ENCODE measurements around the gene MED26.
"Not testable (repeated sequence)": the region's sequence is repeated elsewhere in the genome, so short reads cannot be mapped to it uniquely, and the experiment has no call there.

MED26 gene

DNA sequence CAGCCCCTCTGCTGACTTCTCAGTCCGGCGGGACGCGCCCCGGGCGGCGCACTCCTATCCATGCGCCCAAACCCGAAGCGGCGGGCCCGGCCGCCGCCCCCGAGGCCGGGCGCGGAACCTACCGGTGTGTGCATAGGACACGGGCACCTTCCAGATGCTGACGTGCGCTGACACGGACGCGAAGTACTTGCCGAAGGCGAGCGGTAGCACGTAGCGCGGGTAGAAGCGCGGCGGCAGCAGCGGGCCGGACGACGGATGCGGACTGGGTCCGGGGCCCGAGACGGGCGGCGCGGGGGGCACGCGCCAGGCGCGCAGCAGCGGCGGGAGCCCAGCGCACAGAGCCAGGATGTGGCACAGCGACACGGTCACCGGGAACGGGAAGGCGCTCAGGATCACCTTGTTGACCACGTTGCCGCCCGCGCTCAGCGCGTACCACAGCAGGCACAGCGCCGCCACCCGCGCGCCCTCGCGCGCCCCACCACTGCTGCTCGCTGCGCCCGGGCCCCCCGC, 56.1 kb downstream of the MED26 start:
- peak overlapping the region; percentile 50 for H3K27ac Mint-ChIP-seq
- H3K36me3 Mint-ChIP-seq = peaks cover under 1% of the 10 kb centered on the region
- H3K9me3 Mint-ChIP-seq (ENCODE audit: low read depth) = no peaks in the 10 kb centered on the region
- H3K27me3 Mint-ChIP-seq = no peaks in the 10 kb centered on the region
- H3K4me3 Mint-ChIP-seq = peak overlapping the region; percentile 89
- H3K4me1 Mint-ChIP-seq (ENCODE audit: low read depth) = peaks cover 52% of the 10 kb centered on the region

DNA sequence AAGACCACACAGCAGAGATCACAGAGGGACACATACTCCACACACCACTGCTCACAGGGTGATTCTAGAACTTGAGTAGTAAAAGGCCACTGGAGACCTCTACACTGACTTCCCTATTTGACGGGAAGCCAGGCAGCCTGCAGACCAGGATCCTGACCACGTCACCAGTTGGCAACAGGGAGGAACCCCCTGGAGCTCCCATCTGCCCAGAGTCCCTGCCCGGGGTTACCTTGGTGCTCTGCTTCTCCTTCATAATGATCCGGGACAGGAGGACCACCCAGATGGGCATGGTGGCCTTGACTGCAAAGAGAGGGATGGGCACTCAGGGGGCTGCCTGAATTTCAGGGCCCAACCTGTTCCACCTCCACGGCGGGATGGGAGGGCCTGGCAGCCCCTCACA, 56.7 kb downstream of the MED26 start:
- Mint-ChIP-seq H3K36me3 (peaks cover 6% of the 10 kb centered on the region), H3K4me3 (peak overlapping the region; percentile 89), H3K9me3 (ENCODE audit: low read depth) (no peaks in the 10 kb centered on the region), H3K27me3 (no peaks in the 10 kb centered on the region), H3K27ac (peak overlapping the region; percentile 50), H3K4me1 (ENCODE audit: low read depth) (peaks cover 56% of the 10 kb centered on the region)

GRCh38 chr19:16569609-16570320, 58.2 kb downstream of the MED26 start:
- Mint-ChIP-seq H3K9me3 (ENCODE audit: low read depth) (no peaks in the 10 kb centered on the region), H3K27me3 (no peaks in the 10 kb centered on the region), H3K4me1 (ENCODE audit: low read depth) (peaks cover 52% of the 10 kb centered on the region), H3K4me3 (peak overlapping the region; percentile 89), H3K27ac (no peak overlapping the region), H3K36me3 (peaks cover 8% of the 10 kb centered on the region)

DNA sequence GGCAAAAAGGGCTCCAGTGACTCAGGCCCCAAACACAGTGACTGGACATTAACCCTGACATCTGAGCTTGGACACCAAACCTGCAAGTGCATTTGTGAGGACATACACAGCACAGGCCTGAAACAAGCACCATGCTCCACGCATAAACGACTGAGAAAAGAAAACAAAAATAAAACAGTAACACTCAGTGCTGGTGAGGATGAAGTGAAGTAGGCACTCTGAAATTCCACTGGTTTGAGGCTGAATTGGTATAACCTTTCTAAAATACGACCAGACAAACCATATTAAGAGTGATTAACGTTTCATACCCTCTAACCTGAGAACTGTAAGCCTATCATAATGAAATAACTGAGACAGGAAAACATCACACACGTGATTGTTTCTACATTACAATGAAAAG, 61.3 kb downstream of the MED26 start:
- Mint-ChIP-seq H3K4me3 (peak overlapping the region; percentile 82), H3K9me3 (ENCODE audit: low read depth) (no peaks in the 10 kb centered on the region), H3K27me3 (no peaks in the 10 kb centered on the region), H3K27ac (peak overlapping the region; percentile 93), H3K4me1 (ENCODE audit: low read depth) (peaks cover 40% of the 10 kb centered on the region), H3K36me3 (peaks cover 16% of the 10 kb centered on the region)

- no peaks in the 10 kb centered on the region for H3K9me3 Mint-ChIP-seq (ENCODE audit: low read depth)
- H3K4me3 Mint-ChIP-seq = peak overlapping the region; percentile 82
- peaks cover 36% of the 10 kb centered on the region for H3K4me1 Mint-ChIP-seq (ENCODE audit: low read depth)
- H3K27ac Mint-ChIP-seq = peak overlapping the region; percentile 93
- peaks cover 16% of the 10 kb centered on the region for H3K36me3 Mint-ChIP-seq
- no peaks in the 10 kb centered on the region for H3K27me3 Mint-ChIP-seq
Observed at GRCh38 chr19:16566161-16566560, 61.8 kb downstream of the MED26 start.

GRCh38 chr19:16564842-16565241, 63.2 kb downstream of the MED26 start:
- Mint-ChIP-seq H3K27ac (peak overlapping the region; percentile 75), H3K4me1 (ENCODE audit: low read depth) (peaks cover 25% of the 10 kb centered on the region), H3K36me3 (peaks cover 16% of the 10 kb centered on the region), H3K27me3 (no peaks in the 10 kb centered on the region), H3K4me3 (peak overlapping the region; percentile 55), H3K9me3 (ENCODE audit: low read depth) (no peaks in the 10 kb centered on the region)

DNA sequence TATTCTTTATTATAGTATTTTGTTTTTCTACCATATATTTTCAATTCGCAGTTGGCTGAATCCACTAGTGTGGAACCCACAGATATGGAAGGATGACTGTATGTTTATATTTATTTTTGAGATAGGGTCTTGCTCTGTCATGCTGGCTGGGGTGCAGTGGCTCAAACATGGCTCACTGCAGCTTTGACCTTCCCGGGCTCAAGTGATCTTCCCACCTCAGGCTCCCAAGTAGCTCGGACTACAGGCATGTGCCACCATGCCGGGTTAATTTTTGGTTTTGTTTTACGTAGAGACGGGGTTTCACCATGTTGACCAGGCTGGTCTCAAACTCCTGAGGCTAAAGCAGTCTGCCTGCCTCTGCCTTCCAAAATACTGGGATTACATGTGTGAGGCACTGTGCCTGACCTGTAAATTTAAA, 65.4 kb downstream of the MED26 start:
- Mint-ChIP-seq H3K4me1 (ENCODE audit: low read depth) (peaks cover 20% of the 10 kb centered on the region), H3K36me3 (peaks cover 18% of the 10 kb centered on the region), H3K4me3 (no peak overlapping the region), H3K27ac (no peak overlapping the region), H3K9me3 (ENCODE audit: low read depth) (no peaks in the 10 kb centered on the region), H3K27me3 (no peaks in the 10 kb centered on the region)

DNA sequence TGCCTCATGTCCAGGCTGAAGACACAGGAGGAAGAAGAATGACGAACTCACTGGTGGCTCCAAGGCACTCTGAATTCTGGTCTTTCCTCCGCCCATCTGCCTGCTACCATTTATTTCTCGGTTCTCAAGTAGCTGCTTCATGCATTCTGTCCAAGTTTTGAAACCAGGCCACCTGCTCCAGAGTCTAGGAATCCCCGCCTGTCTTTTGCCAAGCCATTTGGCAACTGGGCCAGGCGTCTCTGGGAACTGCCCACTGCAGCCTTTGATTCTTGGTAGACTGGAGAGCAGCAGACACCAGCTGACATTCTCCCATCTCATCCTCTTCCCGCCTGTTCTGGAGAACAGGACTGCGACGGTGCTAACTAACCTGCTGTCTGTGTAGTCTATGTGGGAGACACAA, 66.6 kb downstream of the MED26 start:
- Mint-ChIP-seq H3K27me3 (no peaks in the 10 kb centered on the region), H3K4me3 (no peak overlapping the region), H3K9me3 (ENCODE audit: low read depth) (no peaks in the 10 kb centered on the region), H3K4me1 (ENCODE audit: low read depth) (peaks cover 13% of the 10 kb centered on the region), H3K27ac (no peak overlapping the region), H3K36me3 (peaks cover 13% of the 10 kb centered on the region)

DNA sequence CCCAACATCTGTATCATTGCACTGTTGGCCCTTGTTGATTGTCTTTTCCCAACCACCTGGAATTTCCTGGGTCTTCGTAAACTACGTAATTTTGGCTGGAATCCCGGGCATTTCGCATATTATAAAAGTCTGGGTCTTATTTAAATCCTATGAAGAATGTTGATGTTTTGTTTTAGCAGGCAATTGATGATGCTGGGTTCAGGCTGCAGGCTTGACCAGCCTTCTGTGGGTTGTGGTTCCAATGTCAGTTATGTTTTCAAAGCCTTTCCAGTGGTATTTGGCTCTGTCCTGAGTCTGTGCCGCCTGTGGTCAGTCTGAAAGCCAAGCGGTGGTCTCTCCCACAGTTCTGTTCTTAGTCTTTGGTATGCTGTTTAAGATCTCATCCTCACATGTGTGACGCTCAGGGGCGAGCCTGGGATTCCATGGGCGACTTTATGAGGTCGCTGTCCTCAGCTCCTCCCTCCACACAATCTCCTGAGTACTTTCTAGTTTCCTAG, 68.2 kb downstream of the MED26 start:
- Mint-ChIP-seq H3K4me1 (ENCODE audit: low read depth) (peaks cover 9% of the 10 kb centered on the region), H3K9me3 (ENCODE audit: low read depth) (no peaks in the 10 kb centered on the region), H3K4me3 (no peak overlapping the region), H3K27me3 (no peaks in the 10 kb centered on the region), H3K36me3 (peaks cover 10% of the 10 kb centered on the region), H3K27ac (no peak overlapping the region)

GRCh38 chr19:16554776-16555175, 73.2 kb downstream of the MED26 start:
- Mint-ChIP-seq H3K27ac (no peak overlapping the region), H3K4me1 (ENCODE audit: low read depth) (peaks cover 4% of the 10 kb centered on the region), H3K36me3 (peaks cover 8% of the 10 kb centered on the region), H3K9me3 (ENCODE audit: low read depth) (no peaks in the 10 kb centered on the region), H3K27me3 (no peaks in the 10 kb centered on the region), H3K4me3 (no peak overlapping the region)

GRCh38 chr19:16551902-16552301, 76.1 kb downstream of the MED26 start:
- H3K27me3 Mint-ChIP-seq; H3K27ac Mint-ChIP-seq; H3K4me1 Mint-ChIP-seq (ENCODE audit: low read depth); H3K36me3 Mint-ChIP-seq; H3K4me3 Mint-ChIP-seq; H3K9me3 Mint-ChIP-seq (ENCODE audit: low read depth): not testable (repeated sequence)

DNA sequence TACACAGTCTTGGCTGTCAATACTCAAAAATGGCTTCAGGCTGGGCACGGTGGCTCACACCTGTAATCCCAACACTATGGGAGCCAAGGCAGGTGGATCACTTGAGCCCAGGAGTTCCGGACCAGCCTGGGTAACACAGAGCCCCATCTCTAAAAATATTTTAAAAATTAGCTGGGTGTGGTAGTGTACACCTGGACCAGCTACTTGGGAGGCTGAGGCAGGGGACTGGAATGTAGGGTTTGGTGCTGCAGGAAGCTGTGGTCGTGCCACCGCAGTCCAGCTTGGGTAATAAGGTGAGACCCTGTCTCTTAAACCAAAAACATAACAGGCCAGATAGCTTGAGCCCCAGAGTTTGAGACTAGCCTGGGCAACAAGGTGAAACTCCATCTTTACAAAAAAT, 79.0 kb downstream of the MED26 start:
- peaks cover 6% of the 10 kb centered on the region for H3K36me3 Mint-ChIP-seq
- H3K27ac Mint-ChIP-seq = no peak overlapping the region

DNA sequence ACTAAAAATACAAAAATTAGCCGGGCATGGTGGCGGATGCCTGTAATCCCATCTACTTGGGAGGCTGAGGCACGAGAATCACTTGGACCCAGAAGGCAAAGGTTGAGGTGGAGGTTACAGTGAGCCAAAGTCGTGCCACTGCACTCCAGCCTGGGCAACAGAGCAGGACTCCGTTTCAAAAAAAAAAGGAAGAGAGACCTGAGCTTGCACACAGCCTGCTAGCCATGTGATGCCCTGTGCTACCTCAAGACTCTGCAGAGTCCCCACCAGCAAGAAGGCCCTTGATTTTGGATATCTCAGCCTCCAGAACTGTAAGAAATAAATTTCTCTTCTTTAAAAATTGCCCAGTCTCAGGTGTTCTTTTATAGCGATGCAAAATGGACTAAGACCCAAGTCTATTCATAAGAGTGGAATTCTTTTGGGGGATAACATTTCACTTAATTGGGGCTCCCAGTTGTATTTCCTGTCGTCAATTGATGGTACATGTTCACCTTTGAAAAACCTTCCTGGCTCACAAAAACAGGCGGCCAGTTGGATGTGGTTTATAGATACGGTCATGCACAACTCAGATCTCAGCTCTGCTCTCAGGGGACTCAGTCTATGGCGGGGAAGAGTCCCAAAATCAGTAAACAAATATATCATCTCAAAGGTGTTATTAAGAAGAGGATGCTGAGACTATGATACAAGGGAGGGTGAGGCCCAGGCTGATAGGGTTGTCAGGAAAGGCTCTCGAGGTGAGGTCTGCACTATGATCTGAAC, 83.4 kb downstream of the MED26 start:
- Mint-ChIP-seq H3K9me3 (ENCODE audit: low read depth) (no peaks in the 10 kb centered on the region), H3K27me3 (no peaks in the 10 kb centered on the region), H3K27ac (peak overlapping the region; percentile 35)

More for the DNA sequence above, 79.0 kb downstream of the MED26 start:
- H3K4me3 Mint-ChIP-seq = no peak overlapping the region
- no peaks in the 10 kb centered on the region for H3K9me3 Mint-ChIP-seq (ENCODE audit: low read depth)
- peaks cover 14% of the 10 kb centered on the region for H3K4me1 Mint-ChIP-seq (ENCODE audit: low read depth)
- no peaks in the 10 kb centered on the region for H3K27me3 Mint-ChIP-seq

GRCh38 chr19:16543734-16544133, 84.3 kb downstream of the MED26 start:
- Mint-ChIP-seq H3K4me3 (peak overlapping the region; percentile 96), H3K27ac (peak overlapping the region; percentile 34), H3K4me1 (ENCODE audit: low read depth) (peaks cover 43% of the 10 kb centered on the region)
- not testable (repeated sequence) for H3K36me3 Mint-ChIP-seq; H3K27me3 Mint-ChIP-seq; H3K9me3 Mint-ChIP-seq (ENCODE audit: low read depth)

More for the DNA sequence above, 83.4 kb downstream of the MED26 start:
- H3K4me3 Mint-ChIP-seq = peak overlapping the region; percentile 59
- peaks cover 37% of the 10 kb centered on the region for H3K4me1 Mint-ChIP-seq (ENCODE audit: low read depth)
- peaks cover 6% of the 10 kb centered on the region for H3K36me3 Mint-ChIP-seq

- no peaks in the 10 kb centered on the region for H3K27me3 Mint-ChIP-seq
- peaks cover 49% of the 10 kb centered on the region for H3K4me1 Mint-ChIP-seq (ENCODE audit: low read depth)
Observed at GRCh38 chr19:16542910-16543472, 85.0 kb downstream of the MED26 start.

More at GRCh38 chr19:16542910-16543472, 85.0 kb downstream of the MED26 start:
- peaks cover 6% of the 10 kb centered on the region for H3K36me3 Mint-ChIP-seq
- peak overlapping the region; percentile 94 for H3K27ac Mint-ChIP-seq
- H3K4me3 Mint-ChIP-seq = peak overlapping the region; percentile 96
- H3K9me3 Mint-ChIP-seq (ENCODE audit: low read depth) = no peaks in the 10 kb centered on the region
